Measurements from ENCODE around the gene CHIT1.

CHIT1 gene

DNA sequence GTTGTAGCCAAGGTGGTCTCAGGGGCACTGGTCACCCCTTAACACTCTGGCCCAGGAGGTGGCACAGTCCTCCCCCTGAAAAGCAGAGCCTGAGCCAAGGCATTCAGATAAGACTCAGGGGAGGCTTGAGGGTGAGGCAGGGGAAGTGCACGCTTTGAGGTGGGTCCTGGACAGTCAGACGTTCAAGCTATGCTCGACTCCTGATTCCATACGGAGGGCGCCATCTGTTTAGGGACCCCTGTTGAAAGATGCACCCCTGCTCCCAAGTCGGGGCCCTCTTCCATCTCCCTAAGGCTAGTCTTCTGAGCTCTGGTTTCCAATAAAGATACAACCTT, 30.0 kb downstream of the CHIT1 start:
- in situ Hi-C loops (cut with MboI; ENCODE audit: low sequenced_read_pairs), result no loop called here

DNA sequence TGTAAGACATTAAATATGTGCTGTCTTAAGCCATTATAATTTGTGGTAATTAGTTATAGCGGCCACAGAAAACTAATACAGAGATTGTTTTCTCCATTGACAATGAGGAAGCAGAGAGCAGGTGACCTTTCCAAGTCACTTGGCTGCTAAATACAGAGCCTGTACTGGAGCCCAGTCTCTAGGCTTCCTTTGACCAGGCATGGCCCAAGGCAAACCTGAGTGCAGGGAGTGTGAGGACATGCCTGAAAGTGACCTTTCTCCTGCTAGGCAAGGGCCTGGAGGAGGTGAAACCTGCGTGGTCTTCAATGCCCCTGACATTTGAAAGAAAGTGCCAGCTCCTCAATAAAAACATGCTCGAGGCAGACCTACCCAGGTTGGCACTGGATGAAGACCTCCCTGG, 30.5 kb downstream of the CHIT1 start:
- in situ Hi-C loops (cut with MboI; ENCODE audit: low sequenced_read_pairs), result no loop called here

DNA sequence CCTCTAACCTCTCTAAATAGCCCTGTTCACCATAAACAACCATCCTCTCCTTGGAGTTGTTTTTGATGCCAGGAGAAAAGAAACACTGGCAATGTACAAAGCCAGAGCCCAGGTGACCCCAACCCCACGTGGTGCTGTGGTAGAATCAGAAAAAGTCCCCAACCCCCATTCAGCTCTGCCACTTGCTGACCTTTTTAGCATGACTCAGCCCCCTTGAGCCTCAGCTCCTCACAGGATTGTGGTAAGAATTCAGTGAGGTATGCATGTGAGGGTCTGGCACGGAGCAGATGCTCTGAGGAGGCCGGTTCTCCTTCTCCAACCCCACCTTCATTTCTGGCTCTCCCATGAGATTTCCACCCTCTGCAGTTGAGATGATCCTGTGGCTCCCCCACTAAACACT, 31.8 kb downstream of the CHIT1 start:
- in situ Hi-C loops (cut with MboI; ENCODE audit: low sequenced_read_pairs), result no loop called here

DNA sequence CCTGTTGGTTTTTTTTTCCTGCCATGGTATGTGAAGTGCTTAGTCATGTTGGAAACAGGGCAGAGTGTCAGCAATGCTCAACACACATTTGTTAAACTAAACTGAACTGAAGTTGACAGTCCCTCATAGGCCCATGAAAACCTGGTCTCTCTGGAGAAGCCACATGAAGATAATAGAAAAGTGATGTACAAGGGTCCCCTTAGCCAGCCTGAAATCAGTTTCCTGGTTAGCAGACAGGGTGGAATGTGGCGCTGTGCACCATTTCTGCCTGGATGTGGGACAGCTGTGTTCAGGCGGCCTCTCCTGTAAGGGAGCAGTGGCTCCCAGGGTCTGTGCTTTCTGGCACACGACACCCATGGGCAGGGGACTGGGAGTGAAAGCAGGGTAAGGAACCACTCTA, 33.1 kb downstream of the CHIT1 start:
- in situ Hi-C loops (cut with MboI; ENCODE audit: low sequenced_read_pairs), result no loop called here

DNA sequence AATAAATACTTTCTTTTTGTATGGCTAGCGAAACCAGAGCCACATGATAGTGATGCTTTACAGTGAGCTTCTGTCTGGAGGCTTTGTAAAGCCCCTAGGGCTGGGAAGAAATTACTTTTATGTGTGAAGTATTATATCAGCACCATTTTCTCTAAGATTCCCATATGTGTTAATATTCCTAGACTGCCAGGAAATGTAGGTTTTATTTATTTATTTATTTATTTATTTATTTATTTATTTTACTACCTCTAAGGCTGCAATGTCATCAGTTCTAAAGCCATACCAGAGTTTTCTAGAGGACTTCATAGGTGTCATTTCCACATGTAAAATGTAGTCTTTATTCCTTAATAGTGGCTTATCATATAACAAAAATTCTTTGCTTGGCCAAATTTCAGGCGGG, 38.5 kb downstream of the CHIT1 start:
- in situ Hi-C loops (cut with MboI; ENCODE audit: low sequenced_read_pairs), result no loop called here

DNA sequence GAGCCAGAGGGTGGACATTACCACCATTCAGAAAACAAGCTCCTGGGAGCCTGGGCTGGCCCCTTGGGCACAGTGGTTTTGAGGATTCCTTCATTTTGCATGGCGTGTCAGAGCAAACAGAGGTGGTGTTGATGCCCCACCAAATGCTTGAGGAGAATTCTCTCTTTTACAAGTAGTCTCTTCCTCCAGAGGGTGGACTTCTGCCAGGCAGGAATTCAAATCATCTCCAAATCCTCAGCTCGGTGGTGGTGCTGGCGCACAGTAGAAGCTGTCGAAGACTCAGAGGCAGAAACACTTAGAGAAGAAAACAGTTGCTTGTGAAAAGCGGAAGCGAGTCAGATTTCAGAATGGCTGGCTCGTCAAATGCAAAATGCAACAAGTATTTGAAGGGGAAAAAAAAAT, 39.5 kb downstream of the CHIT1 start:
- in situ Hi-C loops (cut with MboI; ENCODE audit: low sequenced_read_pairs), result no loop called here

DNA sequence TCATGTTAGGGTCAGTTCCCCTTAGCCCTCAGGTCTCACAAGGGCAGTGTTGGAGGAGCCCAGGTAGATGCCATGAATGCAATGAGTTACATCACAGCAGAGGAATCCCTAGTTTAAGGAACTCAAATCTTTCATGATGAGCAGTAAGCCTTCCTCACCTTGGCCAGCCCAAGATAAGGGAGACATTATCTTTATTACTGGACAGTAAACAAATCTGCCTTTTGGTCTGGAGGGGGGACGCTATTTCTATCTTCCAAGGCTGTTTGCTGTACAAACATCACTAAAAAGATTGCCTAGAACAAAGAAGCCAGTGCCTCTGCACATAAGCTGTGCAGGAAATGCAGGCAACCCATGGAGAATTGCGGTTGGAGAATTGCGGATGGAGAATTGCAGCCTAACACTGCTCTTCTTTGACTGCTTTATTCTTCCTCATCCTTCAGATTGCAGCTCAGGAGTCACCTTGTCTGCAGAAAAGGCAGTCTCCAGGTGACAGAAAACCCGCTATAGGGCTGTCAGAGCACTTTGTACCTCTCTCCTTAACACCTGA, 40.7 kb downstream of the CHIT1 start:
- in situ Hi-C loops (cut with MboI; ENCODE audit: low sequenced_read_pairs), result no loop called here

DNA sequence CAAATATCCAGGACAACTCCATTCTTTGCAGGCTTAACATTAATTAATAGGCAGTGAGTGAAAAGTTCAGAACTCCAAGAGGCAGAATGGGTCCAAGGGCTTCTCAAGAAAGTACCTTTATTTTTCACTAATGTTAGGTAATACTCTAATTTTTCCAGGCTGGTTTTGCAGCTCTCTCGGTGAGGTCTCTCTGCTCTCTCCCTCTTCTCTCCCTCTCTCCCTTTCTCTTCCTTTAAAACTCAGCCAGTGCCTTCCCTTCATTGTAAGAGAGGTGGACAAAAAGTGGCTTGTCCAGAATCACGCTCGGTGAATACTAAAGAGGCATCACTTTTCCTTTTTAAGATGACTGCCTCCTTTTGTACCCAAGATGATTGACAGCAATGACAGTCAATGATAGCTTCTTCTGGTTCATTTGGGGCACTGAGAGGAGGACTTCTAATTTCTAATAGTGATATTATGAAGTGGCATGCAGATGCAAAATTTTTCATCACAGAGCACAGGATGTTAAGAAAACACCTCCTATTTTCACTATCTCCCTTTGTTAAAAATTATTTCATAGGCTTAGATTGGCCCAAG, 41.7 kb downstream of the CHIT1 start:
- in situ Hi-C loops (cut with MboI; ENCODE audit: low sequenced_read_pairs), result no loop called here

DNA sequence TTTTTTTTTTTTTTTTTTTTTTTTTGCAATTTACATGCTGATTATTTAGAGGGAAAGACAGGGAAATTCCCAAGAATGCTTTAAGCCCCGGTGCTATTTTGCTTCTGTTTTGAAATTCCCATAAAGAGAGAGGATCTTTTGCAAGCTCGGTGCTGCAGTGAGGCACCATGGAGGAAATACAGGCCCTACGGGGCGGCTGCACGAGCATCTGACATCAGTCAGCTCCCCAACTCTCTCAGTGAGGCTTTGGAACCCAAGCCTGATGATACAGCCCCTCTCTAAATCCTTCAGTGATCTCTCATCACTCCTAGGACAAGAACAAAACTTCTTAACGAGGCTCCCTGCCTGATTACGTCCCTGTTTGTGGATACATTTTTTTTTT, 42.2 kb downstream of the CHIT1 start:
- in situ Hi-C loops (cut with MboI; ENCODE audit: low sequenced_read_pairs), result no loop called here

DNA sequence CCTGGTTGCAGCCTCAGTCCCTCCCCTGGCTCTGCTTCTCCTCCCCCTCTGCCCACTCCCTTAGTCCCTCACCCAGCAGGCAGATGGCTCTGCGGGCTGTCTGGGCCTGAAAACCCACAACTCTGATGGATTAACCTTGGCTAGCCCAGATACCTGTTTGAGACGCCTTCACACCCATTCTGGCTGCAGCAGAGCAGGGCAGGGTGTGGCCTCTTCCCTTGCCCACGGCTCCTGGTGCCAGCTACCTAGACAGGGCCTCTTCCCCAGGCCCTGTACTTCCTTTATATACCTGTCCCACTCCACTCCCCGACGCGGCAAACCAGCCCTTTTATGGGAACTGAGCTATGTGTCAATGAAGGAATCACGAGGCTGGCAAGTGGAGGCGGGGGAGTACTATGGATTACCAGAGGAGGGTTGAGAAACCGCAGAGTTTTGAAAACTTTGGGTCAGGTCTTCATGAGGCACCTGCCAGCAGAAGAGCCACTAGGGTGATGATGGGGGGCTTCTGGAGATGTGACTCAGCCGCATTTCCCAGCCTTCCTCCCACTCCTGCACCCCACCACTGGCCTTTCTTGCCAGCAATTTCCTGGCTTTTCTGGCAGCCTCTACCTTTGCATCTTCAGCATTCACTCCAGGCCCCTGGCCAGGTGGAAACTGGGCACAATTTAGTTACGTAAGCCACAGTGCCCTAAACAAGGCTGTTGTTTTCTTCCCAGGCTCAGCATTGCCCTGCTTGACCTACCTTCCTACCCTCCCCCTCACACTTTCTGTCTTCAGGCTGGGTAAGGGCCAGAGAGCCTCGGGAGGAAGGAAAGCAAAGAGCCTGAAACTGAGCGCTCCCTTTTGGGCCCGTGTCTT, 42.8 kb downstream of the CHIT1 start, which contains the start of gene CHI3L1:
CHI3L1 (minus strand) TSS at position 259 of the 858 bp plus-strand sequence; CDS start at position 178, 81 bp downstream.
- in situ Hi-C loops (cut with MboI; ENCODE audit: low sequenced_read_pairs), result no loop called here

DNA sequence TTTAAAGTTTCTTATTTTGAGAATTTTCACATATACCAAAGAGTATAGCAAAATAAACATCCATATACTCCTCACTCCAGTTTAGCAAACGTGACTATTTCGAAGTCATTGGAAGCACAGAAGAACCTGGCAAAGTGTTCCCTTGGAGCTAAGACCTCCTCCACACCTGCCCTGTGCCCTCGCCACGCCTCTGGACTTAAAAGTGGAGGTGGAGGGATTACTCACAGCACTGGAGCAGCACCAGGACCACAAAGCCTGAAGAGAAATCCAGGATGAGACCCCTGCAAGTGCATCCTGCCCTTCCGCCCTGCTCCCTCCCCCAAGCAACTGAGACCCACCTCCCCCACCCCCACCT, 43.4 kb downstream of the CHIT1 start:
- in situ Hi-C loops (cut with MboI; ENCODE audit: low sequenced_read_pairs), result no loop called here

DNA sequence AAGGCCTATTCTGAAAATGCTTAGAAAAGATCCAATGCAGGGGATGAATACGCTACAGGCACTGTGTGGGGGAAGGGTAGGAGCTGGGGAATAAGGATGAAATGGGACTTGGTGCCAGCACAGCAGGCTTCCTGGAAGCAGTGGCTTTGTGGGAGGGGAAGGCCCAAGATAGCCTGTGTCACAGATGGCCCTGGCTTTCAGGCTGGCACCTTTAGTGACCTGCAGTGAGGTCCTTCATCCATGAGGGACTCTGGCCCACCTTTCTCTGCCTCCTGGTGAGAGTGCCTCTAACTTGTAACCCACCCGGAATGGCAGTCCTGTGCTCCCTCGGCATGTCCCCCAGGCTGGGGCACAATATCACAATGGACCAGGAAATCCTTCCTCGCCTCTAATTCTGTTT, 43.9 kb downstream of the CHIT1 start:
- in situ Hi-C loops (cut with MboI; ENCODE audit: low sequenced_read_pairs), result no loop called here

DNA sequence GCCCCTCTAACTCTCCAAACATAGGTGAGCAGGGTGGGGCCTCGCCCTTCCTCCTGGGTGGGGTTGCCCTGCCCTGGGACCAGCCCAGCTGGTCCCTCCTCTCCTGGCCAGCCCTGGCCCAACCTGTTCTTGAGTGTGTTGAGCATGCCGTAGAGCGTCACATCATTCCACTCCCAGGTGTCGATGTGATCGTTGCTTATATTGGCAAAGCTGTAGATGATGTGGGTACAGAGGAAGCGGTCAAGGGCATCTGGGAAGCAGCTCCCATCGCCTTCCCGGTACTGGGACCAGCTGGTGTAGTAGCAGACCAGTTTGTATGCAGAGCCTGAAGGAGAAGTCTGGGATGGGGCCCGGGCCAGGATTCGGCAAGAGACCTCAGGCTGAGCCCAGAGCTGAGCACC, 44.4 kb downstream of the CHIT1 start:
- in situ Hi-C loops (cut with MboI; ENCODE audit: low sequenced_read_pairs), result no loop called here

DNA sequence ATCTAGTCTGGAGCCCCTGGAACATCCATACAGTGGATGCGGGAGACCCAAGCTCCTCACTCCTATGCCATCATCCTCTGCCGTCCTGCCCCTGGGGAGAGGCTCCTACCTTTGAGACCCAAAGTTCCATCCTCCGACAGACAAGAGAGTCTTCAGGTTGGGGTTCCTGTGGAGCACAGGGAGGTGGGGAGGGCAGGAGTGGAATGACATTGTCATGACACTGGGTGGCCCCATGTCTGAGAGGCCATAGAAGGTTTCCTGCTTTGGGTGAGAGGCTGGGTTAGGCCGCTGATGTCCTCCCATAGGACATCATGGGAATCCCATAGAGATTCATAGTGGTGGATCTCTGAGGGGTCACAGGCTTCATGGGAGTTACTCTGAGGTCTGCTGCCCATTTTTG, 45.0 kb downstream of the CHIT1 start:
- in situ Hi-C loops (cut with MboI; ENCODE audit: low sequenced_read_pairs), result no loop called here

DNA sequence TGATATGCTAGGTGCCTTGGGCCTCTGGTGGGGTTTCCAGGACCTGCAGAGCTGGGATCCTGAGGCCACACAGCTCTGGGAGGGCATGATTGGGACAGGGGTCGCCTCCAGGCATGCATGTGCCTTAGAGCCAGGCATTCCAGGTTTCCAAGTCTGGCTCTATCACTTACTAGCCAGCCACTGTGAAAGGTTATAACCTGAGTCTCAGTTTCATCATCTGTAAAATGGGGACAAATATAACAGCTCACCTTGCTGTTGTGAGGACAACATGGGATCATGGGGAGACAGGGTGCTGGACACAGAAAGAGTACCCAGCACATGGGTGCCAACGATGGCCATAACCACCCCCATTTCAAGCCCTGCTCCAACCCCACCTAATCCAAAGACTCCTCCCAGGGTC, 45.6 kb downstream of the CHIT1 start:
- in situ Hi-C loops (cut with MboI; ENCODE audit: low sequenced_read_pairs), result no loop called here

DNA sequence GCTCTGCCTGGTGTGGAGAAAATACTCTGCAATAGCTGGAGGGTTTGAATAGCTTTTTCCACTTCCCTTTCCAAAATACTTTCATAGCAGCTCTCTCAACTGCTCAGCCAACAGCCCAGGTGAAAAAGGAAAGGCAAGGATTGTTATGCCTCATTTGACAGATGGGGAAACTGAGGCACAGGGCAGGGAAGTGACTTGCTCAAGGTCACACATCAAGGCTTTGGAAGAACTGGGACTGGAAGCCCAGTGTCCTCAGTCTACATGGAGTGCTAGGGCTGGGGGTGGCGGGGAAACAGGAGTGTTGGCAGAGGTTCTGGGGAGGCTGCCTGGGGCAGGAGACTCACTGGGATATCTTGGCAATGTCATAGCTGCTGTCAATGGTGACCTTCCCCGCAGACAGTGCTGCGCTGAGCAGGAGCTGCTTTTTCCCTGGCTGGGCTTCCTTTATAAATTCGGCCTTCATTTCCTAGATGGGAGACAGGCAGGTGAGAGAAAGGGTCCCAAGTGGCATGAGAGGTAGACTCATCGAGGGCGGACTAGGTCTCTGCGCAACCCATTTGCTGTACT, 47.0 kb downstream of the CHIT1 start:
- in situ Hi-C loops (cut with MboI; ENCODE audit: low sequenced_read_pairs), result no loop called here

DNA sequence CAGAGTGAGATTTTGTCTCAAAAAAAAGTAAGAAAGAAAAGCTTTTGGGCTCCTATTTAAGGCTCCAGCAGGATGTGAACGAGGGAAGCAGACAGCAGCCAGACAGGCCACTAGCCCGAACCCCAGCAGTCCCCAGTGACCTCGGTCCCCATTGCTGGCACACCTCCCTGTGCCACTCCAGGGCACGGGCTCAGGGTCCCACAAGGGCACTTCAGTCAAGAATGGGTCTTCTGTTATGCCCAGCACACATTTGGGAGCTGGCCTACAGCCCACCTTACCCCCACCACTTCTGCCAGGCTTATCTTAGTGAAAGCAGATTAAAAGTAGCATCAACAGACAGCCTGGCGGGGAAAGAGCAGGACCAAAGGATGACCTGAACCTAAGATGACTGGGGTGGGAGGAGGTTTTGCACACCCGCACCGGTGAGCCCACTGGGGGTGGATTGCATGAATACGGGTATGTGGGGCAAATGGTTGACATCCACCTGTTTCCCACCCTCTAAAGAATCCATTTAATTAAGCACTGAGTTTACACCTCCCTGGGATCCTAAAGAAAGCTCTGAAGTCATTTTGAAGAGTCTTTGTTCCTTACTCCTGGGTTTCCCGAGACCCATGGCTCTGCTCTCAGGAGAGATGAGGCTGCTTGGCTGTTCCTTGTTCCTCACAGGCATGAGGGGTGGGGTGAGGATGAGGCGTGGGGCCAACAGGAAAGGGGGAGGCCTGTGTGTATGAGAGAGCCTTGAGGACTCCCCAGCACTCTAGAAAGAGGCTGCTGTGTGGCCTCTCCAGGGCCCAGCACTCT, 47.7 kb downstream of the CHIT1 start:
- in situ Hi-C loops (cut with MboI; ENCODE audit: low sequenced_read_pairs), result no loop called here

DNA sequence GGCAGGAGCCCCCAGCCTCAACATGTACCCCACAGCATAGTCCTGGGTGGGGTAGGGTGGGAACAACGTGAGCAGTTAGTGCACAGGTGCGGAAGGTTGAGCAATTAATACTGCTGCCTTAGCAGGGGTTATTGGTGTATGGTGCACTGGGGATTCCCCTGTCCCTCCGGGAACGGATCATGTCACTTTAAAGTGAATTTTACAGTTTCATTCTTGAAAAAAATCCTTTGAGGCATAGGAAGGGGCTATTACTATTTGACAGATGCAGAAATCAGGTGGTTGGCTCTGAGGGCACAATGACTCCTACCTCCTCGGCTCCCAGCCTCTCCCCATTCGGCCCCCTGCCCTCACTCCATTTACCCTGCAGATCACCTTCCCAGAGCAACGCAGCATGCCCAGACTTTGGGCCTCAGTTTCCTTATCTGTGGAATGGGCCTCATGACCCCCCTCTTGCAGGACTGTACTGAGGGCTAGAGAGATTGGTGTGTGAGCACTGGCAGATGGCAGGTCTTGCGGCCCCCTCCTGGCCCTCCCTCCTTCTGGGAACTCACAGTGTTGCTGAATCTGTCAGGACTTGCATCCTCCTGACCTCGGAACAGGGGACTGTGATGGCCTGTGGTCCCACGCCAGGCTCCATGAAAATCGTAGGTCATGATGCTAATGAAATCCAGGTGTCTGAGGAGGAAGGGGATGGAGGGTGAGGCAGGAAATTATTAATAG, 48.7 kb downstream of the CHIT1 start:
- in situ Hi-C loops (cut with MboI; ENCODE audit: low sequenced_read_pairs), result no loop called here

DNA sequence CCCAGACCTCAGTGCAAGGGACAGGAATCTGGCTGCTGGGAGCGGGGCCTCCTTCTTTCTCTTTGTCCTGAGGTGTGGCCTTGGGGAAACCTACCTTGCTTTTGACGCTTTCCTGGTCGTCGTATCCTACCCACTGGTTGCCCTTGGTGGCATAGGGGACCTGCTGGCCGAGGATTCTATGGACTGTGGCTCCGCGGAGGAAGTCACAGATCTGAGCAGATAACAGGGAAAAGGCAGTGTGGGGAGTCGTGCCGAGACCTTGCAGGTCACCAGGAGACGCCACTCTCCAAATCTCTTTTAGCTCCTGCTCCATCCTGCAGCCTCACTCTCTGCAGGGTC, 49.8 kb downstream of the CHIT1 start:
- in situ Hi-C loops (cut with MboI; ENCODE audit: low sequenced_read_pairs), result no loop called here

DNA sequence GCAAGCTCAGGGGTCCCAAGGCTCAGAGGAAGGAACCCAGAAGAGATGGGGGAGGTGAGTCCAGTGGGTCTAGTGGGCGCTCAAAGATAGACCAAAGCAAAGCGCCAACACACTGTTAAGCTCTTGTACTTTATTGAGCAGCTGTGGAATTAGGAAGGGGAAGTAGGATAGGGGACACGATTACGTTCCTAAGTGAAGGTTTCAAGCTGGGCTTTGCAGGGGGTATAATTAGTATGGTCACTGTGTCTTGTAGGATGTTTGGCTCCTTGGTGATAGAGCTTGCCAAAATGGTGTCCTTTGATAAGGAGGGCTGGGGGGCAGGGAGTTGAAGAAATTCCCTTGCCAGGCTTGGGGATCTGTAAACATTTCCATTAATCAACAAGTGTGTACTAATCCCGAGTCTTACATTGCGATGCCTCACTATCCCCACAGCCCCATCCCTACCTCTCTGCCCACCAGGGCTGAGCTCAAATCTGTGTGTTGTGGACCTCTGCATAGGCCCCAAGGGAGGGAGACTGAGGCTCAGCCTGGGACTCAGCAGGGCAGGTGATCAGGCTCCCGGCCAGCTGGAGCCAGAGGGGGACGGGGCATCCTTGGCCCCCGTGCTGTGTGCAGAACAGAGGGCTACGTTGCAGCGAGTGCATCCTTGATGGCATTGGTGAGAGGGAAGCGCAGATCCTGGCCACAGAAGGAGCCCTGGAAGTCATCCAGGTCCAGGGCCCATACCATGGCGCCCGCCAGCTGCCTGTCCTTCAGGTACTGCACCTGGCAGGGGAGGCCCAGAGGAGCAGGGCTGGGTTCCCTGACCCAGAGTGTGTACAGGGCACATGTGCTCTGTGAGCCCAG, 50.4 kb downstream of the CHIT1 start:
- in situ Hi-C loops (cut with MboI; ENCODE audit: low sequenced_read_pairs), result no loop called here

Data from HL-60/S4 treated with phorbol 12-myristate 13-acetate at 8.2 ng/mL for 4 days and 3 days (cell line).